Colonic mucosa (tissue), 4 donors: ENCODE data around the gene ADORA1. TPM values are rescaled to one million over a fixed set of nuclear protein-coding genes. Genes with fewer than 3 reads are reported as not detected.

ENCODE experiments used
- DNase-seq: peaks from one replicate; pipeline ENCODE4 v3.0.0-alpha.2; 2020
- H3K27ac ChIP-seq: fragments of 200-600 bp; one replicate; pipeline ENCODE4 v1.8.0; 2021
- H3K27me3 ChIP-seq: fragments of 200-600 bp; one replicate; pipeline ENCODE4 v1.8.0; 2021
- H3K36me3 ChIP-seq: fragments of 200-600 bp; one replicate; pipeline ENCODE4 v1.8.0; 2021
- H3K4me1 ChIP-seq: fragments of 200-600 bp; one replicate; pipeline ENCODE4 v1.8.0; 2021; ENCODE audit warnings: mild to moderate bottlenecking
- H3K4me3 ChIP-seq: fragments of 200-600 bp; one replicate; pipeline ENCODE4 v1.8.0; 2021
- H3K9ac ChIP-seq, 2 donors: one replicate each; pipeline ENCODE4 v1.7.0; 2013; ENCODE audit warnings: control low read depth in 2 of 2, low read depth in 2 of 2, low read length in 2 of 2
- H3K9me3 ChIP-seq: fragments of 200-600 bp; one replicate; pipeline ENCODE4 v1.8.0; 2021
- intact Hi-C: fragments of 100-400 bp; cut with DNase I; formaldehyde crosslinking; loops from one replicate; pipeline ENCODE4 v1.14.1; 2022
- total RNA-seq, 2 donors: library from RNA; stranded (reverse); fragmentation: NEBNext Ultra II Directional in 1 of 2; extraction: Animal tissue kit (Norgen Biotek cat#: 25700) in 1 of 2; gene quantifications; one replicate each; pipeline ENCODE4 v1.2.1, GENCODE V29; 2021
- TF ChIP-seq, protein P1 (sequence below): fragments of 200-600 bp; IDR thresholded peaks from one replicate; pipeline ENCODE4 v1.8.0; 2022; ENCODE audit warnings: antibody characterized with exemption, mild to moderate bottlenecking
- donor health status: healthy.
- donor health status: DM: no; HTN: no; CAD: no.
- donor health status: DM: no; HTN: no; CAD: no.

ADORA1 gene
- total RNA-seq, 2 donors from 2014 or later: 0.42 to 1.6 TPM

DNA sequence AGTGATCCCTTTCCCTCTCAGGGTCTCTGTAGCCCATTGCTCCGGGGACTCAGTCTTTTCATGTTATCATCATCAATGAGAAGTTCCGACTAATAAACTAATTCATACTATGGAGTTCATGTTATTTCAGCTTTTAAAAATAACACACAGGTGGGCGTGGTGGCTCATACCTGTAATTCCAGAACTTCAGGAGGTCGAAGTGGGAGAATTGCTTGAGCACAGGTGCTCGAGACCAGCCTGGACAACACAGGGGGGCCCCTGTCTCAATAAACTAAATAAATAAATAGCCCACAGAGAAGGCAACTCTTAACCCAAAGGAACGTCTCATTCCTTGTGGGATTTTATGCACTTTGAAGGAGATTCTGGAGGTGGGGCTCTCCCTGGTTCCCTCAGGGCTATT lies 33.6 kb downstream of the ADORA1 start:
- H3K27ac ChIP-seq: no peak overlapping the region
- H3K4me1 ChIP-seq: no peaks in the 10 kb centered on the region
- no peaks in the 10 kb centered on the region for H3K27me3 ChIP-seq
- no peak for DNase-seq
- H3K9me3 ChIP-seq: no peaks in the 10 kb centered on the region
- no peaks in the 10 kb centered on the region for H3K36me3 ChIP-seq
- no peak overlapping the region for H3K9ac ChIP-seq
- intact Hi-C loops: no loop called here
- TF ChIP-seq, protein P1, sequence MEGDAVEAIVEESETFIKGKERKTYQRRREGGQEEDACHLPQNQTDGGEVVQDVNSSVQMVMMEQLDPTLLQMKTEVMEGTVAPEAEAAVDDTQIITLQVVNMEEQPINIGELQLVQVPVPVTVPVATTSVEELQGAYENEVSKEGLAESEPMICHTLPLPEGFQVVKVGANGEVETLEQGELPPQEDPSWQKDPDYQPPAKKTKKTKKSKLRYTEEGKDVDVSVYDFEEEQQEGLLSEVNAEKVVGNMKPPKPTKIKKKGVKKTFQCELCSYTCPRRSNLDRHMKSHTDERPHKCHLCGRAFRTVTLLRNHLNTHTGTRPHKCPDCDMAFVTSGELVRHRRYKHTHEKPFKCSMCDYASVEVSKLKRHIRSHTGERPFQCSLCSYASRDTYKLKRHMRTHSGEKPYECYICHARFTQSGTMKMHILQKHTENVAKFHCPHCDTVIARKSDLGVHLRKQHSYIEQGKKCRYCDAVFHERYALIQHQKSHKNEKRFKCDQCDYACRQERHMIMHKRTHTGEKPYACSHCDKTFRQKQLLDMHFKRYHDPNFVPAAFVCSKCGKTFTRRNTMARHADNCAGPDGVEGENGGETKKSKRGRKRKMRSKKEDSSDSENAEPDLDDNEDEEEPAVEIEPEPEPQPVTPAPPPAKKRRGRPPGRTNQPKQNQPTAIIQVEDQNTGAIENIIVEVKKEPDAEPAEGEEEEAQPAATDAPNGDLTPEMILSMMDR: no peak
- H3K4me3 ChIP-seq: no peak overlapping the region

DNA sequence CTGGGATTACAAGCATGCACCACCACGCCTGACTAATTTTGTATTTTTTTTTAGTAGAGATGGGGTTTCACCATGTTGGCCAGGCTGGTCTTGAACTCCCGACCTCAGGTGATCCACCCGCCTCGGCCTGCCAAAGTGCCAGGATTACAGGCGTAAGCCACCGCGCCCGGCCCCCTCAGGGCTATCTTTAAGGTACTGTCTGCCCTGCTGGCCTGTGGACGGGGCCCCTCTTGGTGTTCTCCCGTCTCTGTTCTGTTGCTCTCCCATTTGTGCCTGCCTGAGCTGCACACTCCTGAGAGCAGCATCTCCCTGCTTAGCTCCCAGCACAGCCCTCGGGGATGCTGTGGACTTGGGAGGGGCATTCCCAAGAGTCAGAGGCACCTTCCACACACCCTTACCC lies 34.2 kb downstream of the ADORA1 start:
- Histone ChIP-seq H3K36me3 (no peaks in the 10 kb centered on the region), H3K4me1 (no peaks in the 10 kb centered on the region), H3K9me3 (no peaks in the 10 kb centered on the region), H3K9ac (no peak overlapping the region), H3K4me3 (no peak overlapping the region), H3K27ac (no peak overlapping the region), H3K27me3 (no peaks in the 10 kb centered on the region)
- no peak for DNase-seq
- intact Hi-C loops: no loop called here
- TF ChIP-seq, protein P1: no peak

DNA sequence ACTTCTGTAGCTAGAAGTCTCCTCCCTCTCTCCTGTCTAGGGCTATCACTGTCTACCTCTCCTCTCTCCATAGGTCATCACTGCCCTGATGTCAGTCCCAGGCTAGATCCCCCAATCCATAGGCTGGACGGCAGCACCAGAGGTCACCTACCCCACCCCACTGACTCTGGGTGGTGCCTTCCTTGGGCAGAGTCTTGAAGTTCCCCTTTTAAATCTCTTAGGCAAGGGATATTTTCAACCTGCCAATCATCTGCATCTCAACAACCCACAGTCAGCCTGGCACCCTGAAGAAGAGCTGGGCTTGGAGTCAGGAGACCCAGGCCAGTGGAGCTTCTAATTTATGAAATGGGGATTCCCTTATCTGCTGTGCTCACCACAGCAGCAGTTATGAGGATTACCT lies 34.9 kb downstream of the ADORA1 start:
- DNase-seq: no peak
- H3K4me1 ChIP-seq: no peaks in the 10 kb centered on the region
- intact Hi-C loops: no loop called here

DNA sequence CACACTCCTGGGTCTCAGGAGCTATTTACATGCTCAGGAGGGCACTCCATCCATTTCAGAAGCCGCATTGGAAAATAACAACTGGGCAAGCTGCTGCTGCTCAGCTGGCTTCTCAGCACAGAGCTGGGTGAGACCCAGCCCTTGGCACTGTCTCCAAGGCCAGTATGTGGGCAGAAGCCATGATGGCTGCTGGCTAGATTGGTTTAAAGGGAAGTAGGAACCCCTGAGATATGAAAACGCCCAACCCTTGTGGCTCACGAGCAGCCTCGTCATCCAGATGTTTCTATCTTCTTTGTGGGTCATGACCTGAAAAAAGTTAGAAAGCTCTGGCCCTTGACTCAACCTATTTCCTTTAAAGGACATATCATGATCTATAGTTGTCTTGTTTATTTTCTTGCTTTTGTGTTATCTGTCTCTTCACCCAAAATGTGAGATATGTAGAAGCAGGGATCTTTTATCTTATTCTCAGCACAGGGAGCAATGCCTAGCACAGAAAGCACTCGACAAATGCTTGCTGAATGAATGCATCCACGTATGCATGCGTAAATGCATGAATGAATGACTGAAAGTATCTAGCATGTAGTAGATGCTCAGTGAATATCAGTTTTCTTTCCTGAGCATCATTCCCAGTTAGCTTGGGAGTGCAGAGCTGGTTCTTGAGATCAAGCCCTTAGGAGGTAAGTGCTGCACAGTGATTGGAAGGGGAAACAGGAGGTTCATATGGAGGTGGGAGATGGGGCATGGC lies 36.5 kb downstream of the ADORA1 start:
- Histone ChIP-seq H3K27me3 (no peaks in the 10 kb centered on the region), H3K9ac (no peak overlapping the region), H3K4me3 (no peak overlapping the region), H3K9me3 (no peaks in the 10 kb centered on the region), H3K27ac (no peak overlapping the region), H3K4me1 (no peaks in the 10 kb centered on the region), H3K36me3 (no peaks in the 10 kb centered on the region)
- intact Hi-C loops: no loop called here
- no peak for DNase-seq
- TF ChIP-seq, protein P1: no peak

More for the DNA sequence above, 34.9 kb downstream of the ADORA1 start:
- Histone ChIP-seq H3K36me3 (no peaks in the 10 kb centered on the region), H3K9me3 (no peaks in the 10 kb centered on the region), H3K27me3 (no peaks in the 10 kb centered on the region), H3K9ac (no peak overlapping the region), H3K4me3 (no peak overlapping the region), H3K27ac (no peak overlapping the region)
- TF ChIP-seq, protein P1: no peak

DNA sequence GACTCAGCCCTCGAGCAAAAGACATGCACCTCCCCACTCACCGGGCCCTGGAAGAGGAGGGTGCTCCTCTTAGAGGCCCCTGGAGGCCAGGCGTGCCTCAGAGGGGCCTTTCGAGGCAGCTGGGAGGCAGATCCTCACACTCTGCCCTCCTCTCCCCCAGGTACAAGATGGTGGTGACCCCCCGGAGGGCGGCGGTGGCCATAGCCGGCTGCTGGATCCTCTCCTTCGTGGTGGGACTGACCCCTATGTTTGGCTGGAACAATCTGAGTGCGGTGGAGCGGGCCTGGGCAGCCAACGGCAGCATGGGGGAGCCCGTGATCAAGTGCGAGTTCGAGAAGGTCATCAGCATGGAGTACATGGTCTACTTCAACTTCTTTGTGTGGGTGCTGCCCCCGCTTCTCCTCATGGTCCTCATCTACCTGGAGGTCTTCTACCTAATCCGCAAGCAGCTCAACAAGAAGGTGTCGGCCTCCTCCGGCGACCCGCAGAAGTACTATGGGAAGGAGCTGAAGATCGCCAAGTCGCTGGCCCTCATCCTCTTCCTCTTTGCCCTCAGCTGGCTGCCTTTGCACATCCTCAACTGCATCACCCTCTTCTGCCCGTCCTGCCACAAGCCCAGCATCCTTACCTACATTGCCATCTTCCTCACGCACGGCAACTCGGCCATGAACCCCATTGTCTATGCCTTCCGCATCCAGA lies 37.7 kb downstream of the ADORA1 start:
- Histone ChIP-seq H3K4me1 (no peaks in the 10 kb centered on the region), H3K27me3 (no peaks in the 10 kb centered on the region), H3K9ac (no peak overlapping the region), H3K36me3 (no peaks in the 10 kb centered on the region), H3K4me3 (no peak overlapping the region), H3K9me3 (no peaks in the 10 kb centered on the region), H3K27ac (no peak overlapping the region)
- intact Hi-C loops: no loop called here
- no peak for DNase-seq
- TF ChIP-seq, protein P1: no peak
